Brain microvascular endothelial cell (primary cell): Measurements from ENCODE around the gene KRTAP4-6.
"Not testable (repeated sequence)": the region's sequence is repeated elsewhere in the genome, so short reads cannot be mapped to it uniquely, and the experiment has no call there.

Source experiments
- DNase-seq: peaks from one replicate; pipeline ENCODE4 v3.0.0-alpha.2; 2020
- H3K27ac ChIP-seq: fragments of 250-450 bp; sonication (Bioruptor Pico); 2 replicates; pipeline ENCODE4 v1.5.1; 2020; ENCODE audit warnings: mild to moderate bottlenecking, moderate library complexity
- H3K27me3 ChIP-seq: fragments of 250-450 bp; sonication (Bioruptor Pico); replicated peaks from 2 replicates; pipeline ENCODE4 v1.5.1; 2020; ENCODE audit warnings: mild to moderate bottlenecking
- H3K36me3 ChIP-seq: fragments of 250-450 bp; sonication (Bioruptor Pico); replicated peaks from 2 replicates; pipeline ENCODE4 v1.5.1; 2020; ENCODE audit warnings: mild to moderate bottlenecking
- H3K4me3 ChIP-seq: 2 replicates; pipeline ENCODE4 v1.5.1; 2011; ENCODE audit warnings: low read depth, mild to moderate bottlenecking, control low read depth, low read length, moderate library complexity
- CTCF ChIP-seq: IDR thresholded peaks from 2 replicates; pipeline ENCODE4 v1.5.1; 2011; ENCODE audit warnings: low read depth, mild to moderate bottlenecking, moderate library complexity, low read length, control low read depth, inconsistent platforms; ENCODE audit errors: missing control alignments
- in situ Hi-C: cut with HindIII; loops from 2 replicates; pipeline ENCODE4 v1.10.0; 2017; ENCODE audit warnings: low sequenced_read_pairs, low pct_ligation_motif_present

Gene KRTAP4-6

GRCh38 chr17:41116297-41116696, 24.0 kb downstream of the KRTAP4-6 start:
- Histone ChIP-seq H3K4me3 (no peak overlapping the region), H3K36me3 (no peaks in the 10 kb centered on the region), H3K27me3 (no peaks in the 10 kb centered on the region), H3K27ac (no peak overlapping the region)
- in situ Hi-C loops: no loop called here
- no peak for DNase-seq
- no peak for TF ChIP-seq CTCF

- TF ChIP-seq CTCF: no peak
- H3K27ac ChIP-seq: no peak overlapping the region
- H3K36me3 ChIP-seq: no peaks in the 10 kb centered on the region
- H3K4me3 ChIP-seq: no peak overlapping the region
- in situ Hi-C loops: no loop called here
- no peaks in the 10 kb centered on the region for H3K27me3 ChIP-seq
- DNase-seq: no peak
Observed at GRCh38 chr17:41111151-41111885, 29.0 kb downstream of the KRTAP4-6 start.

GRCh38 chr17:41108728-41109386, 31.5 kb downstream of the KRTAP4-6 start:
- H3K27me3 ChIP-seq, in situ Hi-C loops, H3K27ac ChIP-seq: not testable (repeated sequence)

GRCh38 chr17:41107941-41108450, 32.3 kb downstream of the KRTAP4-6 start:
- H3K4me3 ChIP-seq: no peak overlapping the region
- in situ Hi-C loops: no loop called here
- DNase-seq: no peak
- no peak for TF ChIP-seq CTCF
- no peaks in the 10 kb centered on the region for H3K36me3 ChIP-seq
- no peak overlapping the region for H3K27ac ChIP-seq
- no peaks in the 10 kb centered on the region for H3K27me3 ChIP-seq

More at GRCh38 chr17:41108728-41109386, 31.5 kb downstream of the KRTAP4-6 start:
- not testable (repeated sequence) for DNase-seq, H3K4me3 ChIP-seq, H3K36me3 ChIP-seq

GRCh38 chr17:41105347-41105746, 35.0 kb downstream of the KRTAP4-6 start, which contains the start of gene KRTAP4-9:
KRTAP4-9 (plus strand) TSS chr17:41105389; CDS start chr17:41105389, 0 bp downstream.
- H3K36me3 ChIP-seq, H3K27me3 ChIP-seq, DNase-seq, H3K27ac ChIP-seq, H3K4me3 ChIP-seq, in situ Hi-C loops: not testable (repeated sequence)

- H3K27ac ChIP-seq, in situ Hi-C loops, H3K4me3 ChIP-seq, H3K27me3 ChIP-seq, H3K36me3 ChIP-seq: not testable (repeated sequence)
- DNase-seq: peak; percentile 56
Observed at GRCh38 chr17:41104386-41105038, 35.8 kb downstream of the KRTAP4-6 start.

- H3K27ac ChIP-seq: no peak overlapping the region
- no peaks in the 10 kb centered on the region for H3K36me3 ChIP-seq
- no peaks in the 10 kb centered on the region for H3K27me3 ChIP-seq
- no peak overlapping the region for H3K4me3 ChIP-seq
- DNase-seq: no peak
- in situ Hi-C loops: no loop called here
- TF ChIP-seq CTCF: no peak
Observed at GRCh38 chr17:41103896-41104295, 36.4 kb downstream of the KRTAP4-6 start.
